ENCODE results near the gene TMEM26.

The TMEM26 gene

DNA sequence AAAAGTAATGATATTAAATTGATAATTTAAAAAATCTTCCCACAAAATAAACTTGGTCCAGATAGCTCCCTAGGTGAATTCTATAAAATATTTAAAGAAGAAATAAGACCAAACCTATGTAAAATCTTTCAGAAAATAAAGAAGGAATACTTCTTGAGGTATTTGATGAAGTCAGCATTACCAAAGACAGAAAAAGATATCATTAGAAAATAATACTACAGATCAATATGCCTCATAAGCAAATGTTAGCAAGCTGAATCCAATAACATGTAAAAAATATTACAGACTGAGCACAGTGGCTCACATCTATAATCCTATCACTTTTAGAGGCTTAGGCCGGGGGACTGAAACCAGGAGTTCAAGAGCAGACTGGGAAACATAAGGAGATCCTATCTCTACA lies 30.0 kb downstream of the TMEM26 start:
- TF ChIP-seq, protein P1, sequence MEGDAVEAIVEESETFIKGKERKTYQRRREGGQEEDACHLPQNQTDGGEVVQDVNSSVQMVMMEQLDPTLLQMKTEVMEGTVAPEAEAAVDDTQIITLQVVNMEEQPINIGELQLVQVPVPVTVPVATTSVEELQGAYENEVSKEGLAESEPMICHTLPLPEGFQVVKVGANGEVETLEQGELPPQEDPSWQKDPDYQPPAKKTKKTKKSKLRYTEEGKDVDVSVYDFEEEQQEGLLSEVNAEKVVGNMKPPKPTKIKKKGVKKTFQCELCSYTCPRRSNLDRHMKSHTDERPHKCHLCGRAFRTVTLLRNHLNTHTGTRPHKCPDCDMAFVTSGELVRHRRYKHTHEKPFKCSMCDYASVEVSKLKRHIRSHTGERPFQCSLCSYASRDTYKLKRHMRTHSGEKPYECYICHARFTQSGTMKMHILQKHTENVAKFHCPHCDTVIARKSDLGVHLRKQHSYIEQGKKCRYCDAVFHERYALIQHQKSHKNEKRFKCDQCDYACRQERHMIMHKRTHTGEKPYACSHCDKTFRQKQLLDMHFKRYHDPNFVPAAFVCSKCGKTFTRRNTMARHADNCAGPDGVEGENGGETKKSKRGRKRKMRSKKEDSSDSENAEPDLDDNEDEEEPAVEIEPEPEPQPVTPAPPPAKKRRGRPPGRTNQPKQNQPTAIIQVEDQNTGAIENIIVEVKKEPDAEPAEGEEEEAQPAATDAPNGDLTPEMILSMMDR (IDR thresholded peaks at IDR 0.05; ENCODE audit: control insufficient read depth, insufficient read depth, low read depth, low read length, missing control alignments): no peak
- no peak overlapping the region for H3K4me3 ChIP-seq (ENCODE audit: control insufficient read depth, low read depth, low read length)
- no peak for DNase-seq (ENCODE audit: low read depth)

DNA sequence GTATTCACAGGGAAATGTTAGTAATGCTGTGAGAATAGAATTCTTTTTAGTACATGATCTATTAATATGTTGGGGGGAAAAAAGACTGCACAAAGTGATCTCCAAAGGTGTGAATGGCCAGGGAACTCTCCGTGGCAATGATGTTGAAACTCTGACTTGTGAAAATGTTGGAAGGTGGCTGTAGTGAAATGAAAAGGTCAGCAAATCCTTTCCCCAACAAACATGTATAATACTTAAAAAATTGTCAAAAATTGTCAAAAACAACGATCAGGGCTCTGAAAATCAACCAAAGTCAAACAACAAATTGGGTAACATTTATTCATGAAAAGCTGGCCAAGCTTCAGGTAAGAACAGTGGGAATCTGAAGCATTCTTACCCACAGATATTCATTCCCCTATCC lies 35.5 kb downstream of the TMEM26 start:
- no peak for DNase-seq (ENCODE audit: low read depth)
- TF ChIP-seq, protein P1 (IDR thresholded peaks at IDR 0.05; ENCODE audit: control insufficient read depth, insufficient read depth, low read depth, low read length, missing control alignments): no peak
- no peak overlapping the region for H3K4me3 ChIP-seq (ENCODE audit: control insufficient read depth, low read depth, low read length)

DNA sequence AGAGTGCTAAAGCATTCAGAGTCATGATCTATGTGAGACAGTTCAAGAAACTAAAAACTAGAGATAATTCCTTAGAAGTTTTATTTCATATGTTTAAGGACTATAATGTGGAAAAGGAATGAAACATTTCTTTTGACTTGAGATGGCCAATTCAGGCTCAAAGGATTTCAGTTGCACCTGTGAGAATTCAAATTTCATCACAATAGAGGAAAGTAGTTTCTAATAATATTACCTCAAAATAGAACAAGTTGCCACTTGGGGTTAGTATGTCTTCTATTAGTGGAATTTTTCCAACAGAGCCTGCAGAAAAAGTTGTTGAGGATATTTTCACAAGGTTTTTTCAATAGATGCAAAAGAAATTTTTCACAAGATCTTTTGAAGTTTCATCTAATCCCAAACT lies 37.4 kb downstream of the TMEM26 start:
- H3K4me3 ChIP-seq (ENCODE audit: control insufficient read depth, low read depth, low read length): no peak overlapping the region
- DNase-seq (ENCODE audit: low read depth): no peak
- TF ChIP-seq, protein P1 (IDR thresholded peaks at IDR 0.05; ENCODE audit: control insufficient read depth, insufficient read depth, low read depth, low read length, missing control alignments): no peak

DNA sequence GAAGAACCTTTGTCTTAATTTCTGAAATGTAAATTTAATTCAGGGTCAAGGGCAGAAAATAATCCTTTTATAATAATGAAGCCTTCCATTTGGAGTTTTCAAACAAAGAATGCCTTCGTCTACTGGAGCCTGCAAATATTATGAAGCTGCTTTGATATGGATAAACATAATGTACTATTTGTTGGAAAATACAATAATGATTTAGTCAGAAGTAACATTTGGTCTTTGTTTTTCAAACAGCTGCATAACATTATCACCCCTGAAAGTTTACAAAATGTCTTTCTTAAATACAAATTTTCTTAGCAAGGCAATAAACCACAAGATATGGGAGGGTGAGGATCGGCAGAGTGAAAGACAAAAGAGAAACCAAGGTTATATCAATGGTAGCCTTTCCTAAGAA lies 41.5 kb downstream of the TMEM26 start:
- no peak overlapping the region for H3K4me3 ChIP-seq (ENCODE audit: control insufficient read depth, low read depth, low read length)
- no peak for DNase-seq (ENCODE audit: low read depth)
- TF ChIP-seq, protein P1 (IDR thresholded peaks at IDR 0.05; ENCODE audit: control insufficient read depth, insufficient read depth, low read depth, low read length, missing control alignments): no peak

DNA sequence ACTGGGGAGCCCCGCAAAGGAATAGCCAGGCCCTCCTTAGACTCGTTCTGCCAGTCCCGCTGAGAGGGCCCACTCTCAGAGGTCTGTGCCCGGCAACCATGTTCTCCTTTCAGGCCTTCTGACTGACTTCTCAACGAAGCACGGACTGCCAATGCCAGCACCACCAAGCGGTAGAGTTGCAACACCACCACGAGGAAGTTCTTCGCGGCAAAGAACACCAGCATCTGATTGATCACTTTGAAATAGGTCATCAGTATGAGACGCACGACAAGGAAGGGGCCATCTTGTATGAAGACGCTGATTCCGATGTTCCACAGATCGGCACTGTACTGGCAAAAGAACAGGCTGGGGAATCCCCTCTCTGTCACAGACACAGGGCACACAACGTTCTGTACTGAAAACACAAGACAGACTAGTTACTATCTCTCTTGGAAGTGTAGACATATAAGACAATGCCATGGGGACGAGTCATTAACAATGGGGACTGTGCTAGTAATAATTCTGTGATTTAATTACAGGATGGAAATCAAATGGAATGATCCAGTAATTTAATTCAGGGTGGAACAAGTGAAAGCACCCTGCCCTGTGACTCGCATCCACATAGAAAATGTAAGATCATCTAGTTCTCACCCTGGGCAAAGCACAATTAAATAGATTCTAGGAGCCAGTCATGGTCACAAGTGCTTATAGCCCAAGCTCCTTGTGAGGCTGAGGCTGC lies 42.7 kb downstream of the TMEM26 start:
- DNase-seq (ENCODE audit: low read depth): no peak
- TF ChIP-seq, protein P1 (IDR thresholded peaks at IDR 0.05; ENCODE audit: control insufficient read depth, insufficient read depth, low read depth, low read length, missing control alignments): no peak
- no peak overlapping the region for H3K4me3 ChIP-seq (ENCODE audit: control insufficient read depth, low read depth, low read length)

DNA sequence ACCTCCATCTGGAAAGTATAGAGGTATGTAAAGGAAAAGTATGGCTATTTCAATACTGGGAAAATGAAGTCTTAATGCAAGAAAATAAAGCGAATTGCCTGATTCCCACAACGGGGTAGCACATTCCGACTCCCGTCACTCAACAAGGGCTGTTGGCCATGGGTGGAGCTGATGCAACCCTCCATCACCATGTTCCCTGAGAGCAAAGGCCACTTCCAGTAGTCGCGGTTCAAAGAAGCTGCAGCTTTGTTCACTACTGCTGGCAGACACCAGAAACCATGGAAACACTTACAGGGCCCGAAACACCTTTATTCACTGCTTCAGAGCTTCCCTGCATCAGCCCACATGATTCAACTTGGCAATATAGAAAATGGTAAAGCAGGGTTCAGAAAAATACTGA lies 44.0 kb downstream of the TMEM26 start:
- no peak overlapping the region for H3K4me3 ChIP-seq (ENCODE audit: control insufficient read depth, low read depth, low read length)
- no peak for DNase-seq (ENCODE audit: low read depth)
- TF ChIP-seq, protein P1 (IDR thresholded peaks at IDR 0.05; ENCODE audit: control insufficient read depth, insufficient read depth, low read depth, low read length, missing control alignments): no peak

Data from AG09309 (cell line).